Sigmoid colon (tissue), 7 donors: ENCODE data around the gene ANKH. TPM values are rescaled to one million over a fixed set of nuclear protein-coding genes. Genes with fewer than 3 reads are reported as not detected.

Experiments
- DNase-seq: peaks from one replicate; pipeline ENCODE4 v3.0.0-alpha.2; 2019
- H3K27ac ChIP-seq, 4 donors: fragments of 200-600 bp; sonication (generic); one replicate each; pipeline ENCODE4 v1.5.1; 2016 to 2019; ENCODE audit warnings: mild to moderate bottlenecking in 1 of 4
- H3K27me3 ChIP-seq, 3 donors: fragments of 200-600 bp; sonication (generic); one replicate each; pipeline ENCODE4 v1.5.1; 2019; ENCODE audit warnings: mild to moderate bottlenecking in 1 of 3
- H3K36me3 ChIP-seq, 4 donors: fragments of 200-600 bp; sonication (generic); one replicate each; pipeline ENCODE4 v1.5.1; 2016 to 2019
- H3K4me1 ChIP-seq, 4 donors: fragments of 200-600 bp; sonication (generic); one replicate each; pipeline ENCODE4 v1.5.1; 2017 to 2019
- H3K4me3 ChIP-seq, 4 donors: fragments of 200-600 bp; sonication (generic); one replicate each; pipeline ENCODE4 v1.5.1; 2017 to 2019; ENCODE audit warnings: mild to moderate bottlenecking in 2 of 4, moderate library complexity in 1 of 4
- H3K9me3 ChIP-seq, 4 donors: fragments of 200-600 bp in 3 of 4; sonication (generic) in 3 of 4; one replicate each; pipeline versions ENCODE4 v1.5.1 to v1.6.1; 2013 to 2019
- EP300 ChIP-seq, 4 donors: sonication (generic); formaldehyde crosslinking; IDR thresholded peaks; one replicate each; pipeline ENCODE4 v1.6.1; 2017; ENCODE audit warnings: antibody characterized with exemption in 4 of 4
- POLR2A ChIP-seq, 2 donors: fragments of 450-650 bp; IDR thresholded peaks; one replicate each; pipeline ENCODE4 v1.6.1; 2016; ENCODE audit warnings: antibody characterized with exemption in 2 of 2, mild to moderate bottlenecking in 2 of 2, moderate library complexity in 2 of 2
- POLR2AphosphoS5 ChIP-seq, 4 donors: sonication (generic); formaldehyde crosslinking; IDR thresholded peaks; one replicate each; pipeline ENCODE4 v1.6.1; 2017; ENCODE audit warnings: antibody characterized with exemption in 4 of 4
- WGBS, 2 donors: extraction: QIAGEN DNeasy Blood & Tissue Kit; methylation state at CpG; one replicate each; pipeline ENCODE4 v1.1.7; 2013; 5-methylcytosine and 5-hydroxymethylcytosine counted together
- intact Hi-C: fragments of 100-400 bp; cut with DNase I; formaldehyde crosslinking; loops from one replicate; pipeline ENCODE4 v1.15.1; 2023
- polyA plus RNA-seq, 3 donors: library from polyadenylated mRNA; stranded (reverse); fragments of 200-250 nt; gene quantifications; one replicate each; pipeline ENCODE4 v1.2.3, GENCODE V29; 2013
- total RNA-seq, 4 donors: library from RNA; depleted of rRNA; stranded (reverse); fragments of >200 nt; gene quantifications; one replicate each; pipeline ENCODE4 v1.1.0, GENCODE V29; 2016
- TF ChIP-seq, protein P1 (sequence below), 4 experiments: fragments of 450-650 bp in 3 of 4; fragments of 200-600 bp in 1 of 4; IDR thresholded peaks; one replicate each; pipeline ENCODE4 v1.5.1; 2016 to 2019; ENCODE audit warnings: antibody characterized with exemption in 4 of 4, mild to moderate bottlenecking in 3 of 4, moderate library complexity in 2 of 4
- donor health status: healthy with polysubstance abuse.
- donor health status: Bipolar disorder and iron deficiency.
- donor health status: healthy.

The ANKH gene
- total and polyA plus RNA-seq, 7 donors, result 16.4 to 49.9 (median 24.7) TPM

DNA sequence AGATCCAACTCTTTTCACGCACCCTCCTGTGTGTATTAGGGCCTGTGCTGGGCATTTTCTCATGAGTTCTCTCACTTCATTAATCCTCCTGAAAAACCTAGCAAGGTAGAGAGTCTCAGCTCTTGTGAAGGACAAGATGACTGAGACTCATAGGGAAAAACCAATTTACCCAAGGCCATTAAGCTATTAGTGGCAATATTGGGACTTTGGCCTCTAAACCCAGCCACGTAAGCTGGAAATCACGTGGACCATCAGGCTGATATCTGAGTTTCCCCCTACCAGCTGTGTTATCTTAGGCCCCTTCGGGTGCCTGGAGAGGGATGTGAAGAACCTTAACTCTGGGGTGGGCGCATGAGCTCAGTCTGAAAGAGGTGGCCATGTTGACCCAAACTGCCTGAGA, 80.7 kb downstream of the ANKH start:
- TF ChIP-seq, protein P1, sequence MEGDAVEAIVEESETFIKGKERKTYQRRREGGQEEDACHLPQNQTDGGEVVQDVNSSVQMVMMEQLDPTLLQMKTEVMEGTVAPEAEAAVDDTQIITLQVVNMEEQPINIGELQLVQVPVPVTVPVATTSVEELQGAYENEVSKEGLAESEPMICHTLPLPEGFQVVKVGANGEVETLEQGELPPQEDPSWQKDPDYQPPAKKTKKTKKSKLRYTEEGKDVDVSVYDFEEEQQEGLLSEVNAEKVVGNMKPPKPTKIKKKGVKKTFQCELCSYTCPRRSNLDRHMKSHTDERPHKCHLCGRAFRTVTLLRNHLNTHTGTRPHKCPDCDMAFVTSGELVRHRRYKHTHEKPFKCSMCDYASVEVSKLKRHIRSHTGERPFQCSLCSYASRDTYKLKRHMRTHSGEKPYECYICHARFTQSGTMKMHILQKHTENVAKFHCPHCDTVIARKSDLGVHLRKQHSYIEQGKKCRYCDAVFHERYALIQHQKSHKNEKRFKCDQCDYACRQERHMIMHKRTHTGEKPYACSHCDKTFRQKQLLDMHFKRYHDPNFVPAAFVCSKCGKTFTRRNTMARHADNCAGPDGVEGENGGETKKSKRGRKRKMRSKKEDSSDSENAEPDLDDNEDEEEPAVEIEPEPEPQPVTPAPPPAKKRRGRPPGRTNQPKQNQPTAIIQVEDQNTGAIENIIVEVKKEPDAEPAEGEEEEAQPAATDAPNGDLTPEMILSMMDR (IDR thresholded peaks at IDR 0.05), result no peak
- TF ChIP-seq POLR2A (IDR thresholded peaks at IDR 0.05) (no peak), POLR2AphosphoS5 (IDR thresholded peaks at IDR 0.05) (no peak), EP300 (IDR thresholded peaks at IDR 0.05) (no peak)
- Histone ChIP-seq H3K9me3 (no peaks in the 10 kb centered on the region), H3K36me3 (no peaks in the 10 kb centered on the region), H3K27ac (no peak overlapping the region), H3K27me3 (no peaks in the 10 kb centered on the region), H3K4me3 (no peak overlapping the region), H3K4me1 (no peaks in the 10 kb centered on the region)
- intact Hi-C loops, result no loop called here
- DNase-seq, result no peak
- WGBS, 2 donors, result 95 to 98% methylated on average over 5 of the region's 5 CpGs

DNA sequence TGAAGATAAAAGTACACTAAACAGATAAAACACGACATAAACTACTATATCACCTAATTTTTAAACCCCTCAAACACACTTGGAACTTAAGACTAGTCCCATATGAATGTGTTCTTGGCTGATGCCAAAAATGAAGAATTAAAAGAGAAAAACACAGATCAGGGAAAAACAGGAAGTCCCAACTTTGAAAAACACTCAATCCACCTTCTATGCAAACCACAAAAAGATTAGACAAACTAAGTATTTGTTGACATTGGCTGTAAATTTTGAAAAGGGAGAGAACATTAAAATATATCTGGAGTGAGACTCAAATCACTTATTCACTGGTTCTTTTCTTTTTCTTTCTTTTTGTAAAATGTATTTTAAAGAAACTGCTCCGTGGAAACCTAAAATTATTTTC, 81.4 kb downstream of the ANKH start:
- TF ChIP-seq, protein P1 (IDR thresholded peaks at IDR 0.05), result no peak
- no peak for TF ChIP-seq POLR2A (IDR thresholded peaks at IDR 0.05)
- TF ChIP-seq EP300 (IDR thresholded peaks at IDR 0.05), result no peak
- TF ChIP-seq POLR2AphosphoS5 (IDR thresholded peaks at IDR 0.05), result no peak
- intact Hi-C loops, result no loop called here
- no peaks in the 10 kb centered on the region for H3K36me3 ChIP-seq
- no peaks in the 10 kb centered on the region for H3K4me1 ChIP-seq
- DNase-seq, result no peak
- no peaks in the 10 kb centered on the region for H3K9me3 ChIP-seq
- H3K4me3 ChIP-seq, result no peak overlapping the region
- 89 to 90% methylated on average over 2 of the region's 2 CpGs for WGBS, 2 donors
- no peaks in the 10 kb centered on the region for H3K27me3 ChIP-seq
- no peak overlapping the region for H3K27ac ChIP-seq

GRCh38 chr5:14787801-14788579, 83.6 kb downstream of the ANKH start:
- intact Hi-C loops, result no loop called here
- TF ChIP-seq EP300 (IDR thresholded peaks at IDR 0.05) (no peak), POLR2AphosphoS5 (IDR thresholded peaks at IDR 0.05) (no peak), POLR2A (IDR thresholded peaks at IDR 0.05) (no peak)
- TF ChIP-seq, protein P1 (IDR thresholded peaks at IDR 0.05), result no peak

GRCh38 chr5:14783691-14784090, 87.9 kb downstream of the ANKH start:
- Histone ChIP-seq H3K36me3 (no peaks in the 10 kb centered on the region), H3K9me3 (no peaks in the 10 kb centered on the region), H3K4me1 (no peaks in the 10 kb centered on the region), H3K27ac (no peak overlapping the region), H3K4me3 (no peak overlapping the region), H3K27me3 (no peaks in the 10 kb centered on the region)
- intact Hi-C loops, result no loop called here
- no peak for DNase-seq
- 89 to 94% methylated on average over 4 of the region's 4 CpGs for WGBS, 2 donors
- TF ChIP-seq POLR2A (IDR thresholded peaks at IDR 0.05) (no peak), POLR2AphosphoS5 (IDR thresholded peaks at IDR 0.05) (no peak), EP300 (IDR thresholded peaks at IDR 0.05) (no peak)
- TF ChIP-seq, protein P1 (IDR thresholded peaks at IDR 0.05), result no peak

More at GRCh38 chr5:14787801-14788579, 83.6 kb downstream of the ANKH start:
- Histone ChIP-seq H3K36me3 (no peaks in the 10 kb centered on the region), H3K4me1 (no peaks in the 10 kb centered on the region), H3K4me3 (no peak overlapping the region), H3K27me3 (no peaks in the 10 kb centered on the region), H3K9me3 (no peaks in the 10 kb centered on the region), H3K27ac (no peak overlapping the region)
- 75 to 86% methylated on average over 6 of the region's 6 CpGs for WGBS, 2 donors
- DNase-seq, result no peak
